SK-N-SH (cell line): ENCODE data around the gene CAPRIN2.

Source experiments
- CTCF ChIP-seq: fragments of 200-600 bp; sonication (generic); IDR thresholded peaks from 2 replicates; pipeline ENCODE4 v1.6.1; 2017; ENCODE audit warnings: antibody characterized with exemption, mild to moderate bottlenecking, moderate library complexity
- EP300 ChIP-seq, 2 experiments: IDR thresholded peaks; 2 replicates each; pipeline versions ENCODE4 v1.4.0 to v1.6.1; 2012; ENCODE audit warnings: borderline replicate concordance in 1 of 2, low read depth in 1 of 2, low read length in 1 of 2
- EZH2phosphoT487 ChIP-seq: fragments of 200-600 bp; sonication (generic); IDR thresholded peaks from 2 replicates; pipeline ENCODE4 v1.6.1; 2017; ENCODE audit warnings: low read depth, mixed run types, mild to moderate bottlenecking, antibody characterized with exemption, moderate library complexity, borderline replicate concordance
- FOXM1 ChIP-seq: IDR thresholded peaks from 2 replicates; pipeline ENCODE4 v1.4.0; 2012; ENCODE audit warnings: low read depth, mild to moderate bottlenecking
- JUND ChIP-seq: IDR thresholded peaks from 2 replicates; pipeline ENCODE4 v1.4.0; 2012
- MAX ChIP-seq: IDR thresholded peaks from 2 replicates; pipeline ENCODE4 v1.4.0; 2012; ENCODE audit warnings: low read depth
- POLR2AphosphoS5 ChIP-seq: IDR thresholded peaks from 2 replicates; pipeline ENCODE4 v1.6.1; 2012; ENCODE audit warnings: low read depth, low read length
- RCOR1 ChIP-seq: fragments of 150-350 bp; IDR thresholded peaks from 2 replicates; pipeline ENCODE4 v1.6.1; 2017; ENCODE audit warnings: antibody characterized with exemption, low read length
- REST ChIP-seq: IDR thresholded peaks from 2 replicates; pipeline ENCODE4 v1.6.1; 2012; ENCODE audit warnings: mild to moderate bottlenecking, low read depth, low read length, moderate library complexity
- SIN3A ChIP-seq: IDR thresholded peaks from 2 replicates; pipeline ENCODE4 v1.6.1; 2012; ENCODE audit warnings: low read depth, mild to moderate bottlenecking, low read length, moderate library complexity, borderline replicate concordance
- TCF12 ChIP-seq: IDR thresholded peaks from 2 replicates; pipeline ENCODE4 v1.4.0; 2012
- TEAD4 ChIP-seq: IDR thresholded peaks from 2 replicates; pipeline ENCODE4 v1.4.0; 2012; ENCODE audit warnings: mild to moderate bottlenecking, borderline replicate concordance; ENCODE audit not compliant: insufficient read depth
- USF1 ChIP-seq: IDR thresholded peaks from 2 replicates; pipeline ENCODE4 v1.4.0; 2012; ENCODE audit warnings: low read depth, borderline replicate concordance
- YY1 ChIP-seq: IDR thresholded peaks from 2 replicates; pipeline ENCODE4 v1.4.0; 2012; ENCODE audit warnings: low read depth, mild to moderate bottlenecking

- TF ChIP-seq JUND = peak; percentile 48
- TF ChIP-seq MAX = peak; percentile 71
- no peak for TF ChIP-seq SIN3A
- TF ChIP-seq REST = no peak
- TF ChIP-seq TCF12 = peak; percentile 72
- no peak for TF ChIP-seq EZH2phosphoT487
- no peak for TF ChIP-seq USF1
- TF ChIP-seq CTCF = no peak
- TF ChIP-seq RCOR1 = no peak
- TF ChIP-seq YY1 = no peak
- no peak for TF ChIP-seq TEAD4
- TF ChIP-seq EP300 (IDR thresholded peaks at IDR 0.05; ENCODE audit: borderline replicate concordance in 1 of 2, low read depth in 1 of 2, low read length in 1 of 2) = no peak
- no peak; the same call in 1 of the 2 replicates for TF ChIP-seq POLR2AphosphoS5
- no peak for TF ChIP-seq FOXM1
Observed at GRCh38 chr12:30691122-30691879, 63.5 kb downstream of the CAPRIN2 start.
